Breast epithelium (tissue), 3 donors: ENCODE results near the gene NRXN3.

Source experiments
- CTCF ChIP-seq, 3 donors: fragments of 450-650 bp; IDR thresholded peaks; one replicate each; pipeline ENCODE4 v1.5.1; 2016 to 2017; ENCODE audit warnings: antibody characterized with exemption in 3 of 3, mild to moderate bottlenecking in 3 of 3, moderate library complexity in 3 of 3
- POLR2AphosphoS5 ChIP-seq, 3 donors: sonication (generic); formaldehyde crosslinking; IDR thresholded peaks; one replicate each; pipeline ENCODE4 v1.6.1; 2017; ENCODE audit warnings: antibody characterized with exemption in 3 of 3

- TF ChIP-seq CTCF (IDR thresholded peaks at IDR 0.05) (no peak), POLR2AphosphoS5 (IDR thresholded peaks at IDR 0.05) (no peak)
Observed at GRCh38 chr14:79699206-79699605, 1529.0 kb downstream of the NRXN3 start.
